CD4-positive, alpha-beta memory T cell (primary cell): Measurements from ENCODE around the gene EDA. TPM values are rescaled to one million over a fixed set of nuclear protein-coding genes. Genes with fewer than 3 reads are reported as not detected.

Experiments
- CTCF ChIA-PET: fragments of 350-600 bp; sonication (Branson Sonifier 250); formaldehyde crosslinking; loops from one replicate; lab custom pipeline; 2021; ENCODE audit warnings: inconsistent platforms; ENCODE audit not compliant: partially characterized antibody; lab: Charles Lee
- POLR2A ChIA-PET: fragments of 350-600 bp; sonication (Branson Sonifier 250); formaldehyde crosslinking; loops from one replicate; lab custom pipeline; 2021; ENCODE audit not compliant: partially characterized antibody; lab: Charles Lee
- DNase-seq, 5 donors: peaks; one replicate each; pipeline versions ENCODE4 v3.0.0 to v3.0.0-alpha.2; 2020 to 2022; ENCODE audit warnings: mixed read lengths in 1 of 5
- H3K27ac ChIP-seq: one replicate; pipeline ENCODE4 v1.7.0; 2013; ENCODE audit warnings: low read depth, low read length
- H3K27me3 ChIP-seq: 2 replicates; pipeline ENCODE4 v1.7.0; 2013; ENCODE audit warnings: mild to moderate bottlenecking, low read length, moderate library complexity; ENCODE audit not compliant: insufficient read depth
- H3K36me3 ChIP-seq: 2 replicates; pipeline ENCODE4 v1.7.0; 2013; ENCODE audit warnings: mild to moderate bottlenecking, low read length, moderate library complexity; ENCODE audit not compliant: insufficient read depth
- H3K4me1 ChIP-seq: 2 replicates; pipeline ENCODE4 v1.7.0; 2013; ENCODE audit warnings: mild to moderate bottlenecking, low read length, moderate library complexity; ENCODE audit not compliant: insufficient read depth
- H3K4me3 ChIP-seq, 2 donors: one replicate each; pipeline ENCODE4 v1.7.0; 2013; ENCODE audit warnings: low read length in 2 of 2, mild to moderate bottlenecking in 1 of 2
- H3K9me3 ChIP-seq, 2 donors: one replicate each; pipeline ENCODE4 v1.7.0; 2013; ENCODE audit warnings: low read length in 2 of 2, control low read depth in 1 of 2; ENCODE audit not compliant: control insufficient read depth in 1 of 2
- H3K27ac Mint-ChIP-seq, 7 donors: one replicate each; pipeline ENCODE4 v1.8.0; 2020 to 2021; ENCODE audit warnings: mixed read lengths in 7 of 7, mild to moderate bottlenecking in 6 of 7, inconsistent platforms in 3 of 7, moderate library complexity in 3 of 7
- H3K27me3 Mint-ChIP-seq, 2 donors: one replicate each; pipeline ENCODE4 v1.8.0; 2020 to 2021; ENCODE audit warnings: mixed read lengths in 2 of 2
- H3K36me3 Mint-ChIP-seq, 2 donors: one replicate each; pipeline ENCODE4 v1.8.0; 2020 to 2021; ENCODE audit warnings: mixed read lengths in 2 of 2, inconsistent platforms in 1 of 2, mild to moderate bottlenecking in 1 of 2
- H3K4me1 Mint-ChIP-seq, 4 donors: one replicate each; pipeline ENCODE4 v1.8.0; 2020 to 2021; ENCODE audit warnings: mixed read lengths in 4 of 4, mild to moderate bottlenecking in 1 of 4
- H3K4me3 Mint-ChIP-seq, 8 donors: one replicate each; pipeline ENCODE4 v1.8.0; 2020 to 2021; ENCODE audit warnings: mixed read lengths in 8 of 8, mild to moderate bottlenecking in 7 of 8, moderate library complexity in 6 of 8, inconsistent platforms in 3 of 8
- H3K9me3 Mint-ChIP-seq, 8 donors: one replicate each; pipeline ENCODE4 v1.8.0; 2020 to 2021; ENCODE audit warnings: mixed read lengths in 8 of 8, mild to moderate bottlenecking in 5 of 8, inconsistent platforms in 3 of 8, moderate library complexity in 1 of 8
- intact Hi-C: fragments of 100-400 bp; cut with micrococcal nuclease; formaldehyde crosslinking; loops from one replicate; pipeline ENCODE4 v1.15.1; 2023
- polyA plus RNA-seq, 2 donors: library from polyadenylated mRNA; unstranded; fragments of 300-500 nt; fragmentation: Illumina TruSeq; gene quantifications; one replicate each; pipeline ENCODE4 v1.2.3, GENCODE V29; 2021
- total RNA-seq, 2 experiments: library from RNA; stranded (reverse); gene quantifications; one replicate each; pipeline ENCODE4 v1.2.3, GENCODE V29; 2021

EDA gene
- total and polyA plus RNA-seq, 4 experiments from 2014 or later = 0.69 to 4.0 (median 2.9) TPM

DNA sequence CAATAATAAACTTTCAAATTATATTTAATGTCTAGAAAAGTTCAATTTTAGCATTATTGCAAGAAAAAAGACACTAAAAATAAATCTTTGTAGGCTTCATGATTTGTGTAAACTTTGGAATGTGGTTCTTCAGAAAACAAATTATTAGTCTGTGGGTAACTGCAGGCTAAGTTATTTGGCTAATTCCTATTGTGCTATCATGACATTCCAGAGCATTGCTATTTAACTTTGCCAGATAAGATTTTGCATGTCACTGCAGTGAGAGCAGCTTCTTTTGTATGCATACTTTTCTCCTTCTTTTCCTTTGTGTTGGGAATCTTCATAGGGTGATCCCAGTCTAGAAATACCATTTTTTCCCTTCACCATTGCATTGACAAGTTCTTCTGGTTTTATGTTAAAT lies 303.8 kb downstream of the EDA start:
- H3K27me3 Mint-ChIP-seq = no peaks in the 10 kb centered on the region
- H3K4me1 Mint-ChIP-seq = no peaks in the 10 kb centered on the region
- H3K9me3 Mint-ChIP-seq = peaks cover 0 to 13% (median 5%) of the 10 kb centered on the region in 8 donors
- ChIA-PET CTCF (no interaction called here), POLR2A (no interaction called here)
- no peaks in the 10 kb centered on the region for H3K36me3 Mint-ChIP-seq
- intact Hi-C loops = no loop called here
- Histone ChIP-seq H3K27me3 (no peaks in the 10 kb centered on the region), H3K4me3 (no peak overlapping the region), H3K4me1 (no peaks in the 10 kb centered on the region), H3K9me3 (no peaks in the 10 kb centered on the region), H3K36me3 (no peaks in the 10 kb centered on the region), H3K27ac (no peak overlapping the region)
- no peak overlapping the region for H3K4me3 Mint-ChIP-seq
- H3K27ac Mint-ChIP-seq = no peak overlapping the region
- DNase-seq = no peak

DNA sequence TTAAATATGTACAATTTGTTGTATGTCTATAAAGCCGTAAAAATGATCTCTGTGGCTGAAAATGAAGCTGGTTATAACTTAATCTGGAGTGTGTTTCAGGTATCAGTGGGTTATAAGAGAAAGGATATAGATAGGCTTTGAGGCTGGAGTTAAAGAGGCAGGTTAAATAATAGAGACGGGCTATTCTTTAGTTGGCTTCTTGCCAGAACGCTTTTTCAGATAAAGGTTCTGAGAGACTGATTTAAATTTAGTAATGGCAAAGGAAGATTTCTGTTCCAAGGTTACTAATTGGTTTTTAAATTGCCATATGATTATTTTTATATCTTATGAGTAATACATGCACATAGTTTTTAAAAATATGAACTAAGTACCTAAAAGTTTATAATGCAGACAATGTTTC lies 316.4 kb downstream of the EDA start:
- Histone ChIP-seq H3K27me3 (no peaks in the 10 kb centered on the region), H3K4me1 (no peaks in the 10 kb centered on the region), H3K36me3 (no peaks in the 10 kb centered on the region), H3K9me3 (no peaks in the 10 kb centered on the region), H3K27ac (no peak overlapping the region), H3K4me3 (no peak overlapping the region)
- no peaks in the 10 kb centered on the region for H3K4me1 Mint-ChIP-seq
- no peak overlapping the region for H3K27ac Mint-ChIP-seq
- no peak overlapping the region for H3K4me3 Mint-ChIP-seq
- intact Hi-C loops = no loop called here
- DNase-seq = no peak
- ChIA-PET CTCF (no interaction called here), POLR2A (no interaction called here)
- no peaks in the 10 kb centered on the region for H3K27me3 Mint-ChIP-seq
- peaks cover 0 to 7% (median 2%) of the 10 kb centered on the region in 8 donors for H3K9me3 Mint-ChIP-seq
- H3K36me3 Mint-ChIP-seq = no peaks in the 10 kb centered on the region

DNA sequence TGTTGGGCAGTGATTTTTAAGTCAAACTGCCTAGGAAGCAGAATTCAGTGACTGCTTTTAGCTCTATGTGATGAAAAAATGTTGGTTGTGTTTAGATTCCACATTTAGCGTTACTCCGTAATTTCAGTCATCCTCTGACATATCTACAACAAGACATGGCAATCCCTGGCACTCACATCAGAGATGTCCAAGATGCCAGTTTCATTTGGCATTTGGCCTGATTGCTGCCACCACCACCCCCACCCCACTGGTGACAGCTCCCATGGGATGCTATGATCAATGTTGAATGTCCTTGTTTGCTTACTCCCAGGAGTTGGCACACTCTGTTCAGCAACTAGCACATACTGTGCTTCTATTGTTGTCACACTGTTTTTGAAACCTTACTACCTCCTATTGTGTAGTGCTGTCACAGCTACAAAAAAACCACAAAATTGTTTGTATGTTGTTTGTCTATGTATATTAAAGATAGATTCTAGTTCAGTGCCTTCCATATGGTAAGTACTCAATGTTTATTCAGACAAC lies 332.4 kb downstream of the EDA start:
- intact Hi-C loops = no loop called here
- Histone ChIP-seq H3K4me3 (no peak overlapping the region), H3K27me3 (no peaks in the 10 kb centered on the region), H3K27ac (no peak overlapping the region), H3K4me1 (no peaks in the 10 kb centered on the region), H3K9me3 (no peaks in the 10 kb centered on the region), H3K36me3 (no peaks in the 10 kb centered on the region)
- H3K4me3 Mint-ChIP-seq = no peak overlapping the region
- H3K36me3 Mint-ChIP-seq = no peaks in the 10 kb centered on the region
- ChIA-PET CTCF (no interaction called here), POLR2A (no interaction called here)
- H3K4me1 Mint-ChIP-seq = no peaks in the 10 kb centered on the region
- H3K27me3 Mint-ChIP-seq = no peaks in the 10 kb centered on the region
- no peak for DNase-seq
- no peak overlapping the region for H3K27ac Mint-ChIP-seq
- H3K9me3 Mint-ChIP-seq = peaks cover 0 to 9% (median 4%) of the 10 kb centered on the region in 8 donors

- Mint-ChIP-seq H3K36me3 (no peaks in the 10 kb centered on the region), H3K27ac (no peak overlapping the region), H3K27me3 (no peaks in the 10 kb centered on the region), H3K4me3 (no peak overlapping the region), H3K4me1 (no peaks in the 10 kb centered on the region), H3K9me3 (peaks cover 0 to 9% (median under 1%) of the 10 kb centered on the region in 8 donors)
- no peaks in the 10 kb centered on the region for H3K36me3 ChIP-seq
- H3K27me3 ChIP-seq = no peaks in the 10 kb centered on the region
- H3K27ac ChIP-seq = no peak overlapping the region
- H3K4me3 ChIP-seq = no peak overlapping the region
- POLR2A ChIA-PET = no interaction called here
- intact Hi-C loops = no loop called here
- no peaks in the 10 kb centered on the region for H3K9me3 ChIP-seq
- CTCF ChIA-PET = no interaction called here
- no peak for DNase-seq
- H3K4me1 ChIP-seq = no peaks in the 10 kb centered on the region
Observed at GRCh38 chrX:69951753-69952152, 335.8 kb downstream of the EDA start.

GRCh38 chrX:69959712-69960111 lies 343.8 kb downstream of the EDA start:
- CTCF ChIA-PET = no interaction called here
- no peaks in the 10 kb centered on the region for H3K9me3 Mint-ChIP-seq
- no peaks in the 10 kb centered on the region for H3K9me3 ChIP-seq
- POLR2A ChIA-PET = no interaction called here
- no peaks in the 10 kb centered on the region for H3K4me1 Mint-ChIP-seq
- H3K27ac ChIP-seq = no peak overlapping the region
- H3K27ac Mint-ChIP-seq = no peak overlapping the region
- H3K27me3 Mint-ChIP-seq = no peaks in the 10 kb centered on the region
- no peak overlapping the region for H3K4me3 ChIP-seq
- no peaks in the 10 kb centered on the region for H3K4me1 ChIP-seq
- no peaks in the 10 kb centered on the region for H3K36me3 Mint-ChIP-seq
- no peak for DNase-seq
- no peaks in the 10 kb centered on the region for H3K36me3 ChIP-seq
- intact Hi-C loops = no loop called here
- no peaks in the 10 kb centered on the region for H3K27me3 ChIP-seq
- no peak overlapping the region for H3K4me3 Mint-ChIP-seq

- no peak overlapping the region for H3K4me3 ChIP-seq
- no peaks in the 10 kb centered on the region for H3K4me1 ChIP-seq
- DNase-seq = no peak
- POLR2A ChIA-PET = no interaction called here
- no peaks in the 10 kb centered on the region for H3K36me3 ChIP-seq
- CTCF ChIA-PET = no interaction called here
- no peaks in the 10 kb centered on the region for H3K36me3 Mint-ChIP-seq
- no peaks in the 10 kb centered on the region for H3K9me3 Mint-ChIP-seq
- no peak overlapping the region for H3K27ac Mint-ChIP-seq
- no peaks in the 10 kb centered on the region for H3K9me3 ChIP-seq
- H3K27ac ChIP-seq = no peak overlapping the region
- no peaks in the 10 kb centered on the region for H3K27me3 ChIP-seq
- no peaks in the 10 kb centered on the region for H3K4me1 Mint-ChIP-seq
- H3K4me3 Mint-ChIP-seq = no peak overlapping the region
- intact Hi-C loops = no loop called here
- H3K27me3 Mint-ChIP-seq = no peaks in the 10 kb centered on the region
Observed at GRCh38 chrX:69961365-69962072, 345.6 kb downstream of the EDA start.

- Histone ChIP-seq H3K9me3 (no peaks in the 10 kb centered on the region), H3K36me3 (no peaks in the 10 kb centered on the region), H3K4me3 (no peak overlapping the region), H3K27ac (no peak overlapping the region), H3K4me1 (no peaks in the 10 kb centered on the region), H3K27me3 (no peaks in the 10 kb centered on the region)
- H3K36me3 Mint-ChIP-seq = no peaks in the 10 kb centered on the region
- POLR2A ChIA-PET = no interaction called here
- no peaks in the 10 kb centered on the region for H3K27me3 Mint-ChIP-seq
- no peak overlapping the region for H3K27ac Mint-ChIP-seq
- CTCF ChIA-PET = no interaction called here
- no peak overlapping the region for H3K4me3 Mint-ChIP-seq
- intact Hi-C loops = no loop called here
- no peak for DNase-seq
- no peaks in the 10 kb centered on the region for H3K9me3 Mint-ChIP-seq
- H3K4me1 Mint-ChIP-seq = no peaks in the 10 kb centered on the region
Observed at GRCh38 chrX:69968950-69969349, 353.0 kb downstream of the EDA start.
